K562 (cell line): Measurements from ENCODE around the gene DCLK2.

Source experiments
- ASH1L ChIP-seq: fragments of 450-650 bp; IDR thresholded peaks from 2 replicates; pipeline ENCODE4 v1.6.1; 2018; ENCODE audit warnings: borderline replicate concordance, mild to moderate bottlenecking, low read depth; ENCODE audit not compliant: partially characterized antibody
- CUX1 ChIP-seq: fragments of 200-800 bp; sonication (Bioruptor generic); IDR thresholded peaks from 2 replicates; pipeline ENCODE4 v1.6.1; 2016; ENCODE audit warnings: missing genetic modification characterization, missing compliant biosample characterization
- DMBX1 ChIP-seq: fragments of 250-450 bp; sonication (Bioruptor Pico); IDR thresholded peaks from 2 replicates; pipeline ENCODE4 v1.8.0; 2022; ENCODE audit warnings: inconsistent platforms, mild to moderate bottlenecking, moderate library complexity, borderline replicate concordance
- KAT8 ChIP-seq: fragments of 450-650 bp; IDR thresholded peaks from 2 replicates; pipeline ENCODE4 v1.6.1; 2016; ENCODE audit warnings: low read depth, mild to moderate bottlenecking
- MYC ChIP-seq, 2 experiments: fragments of 250-450 bp in 1 of 2; sonication (Bioruptor Pico) in 1 of 2; IDR thresholded peaks; 2 replicates each; pipeline versions ENCODE4 v1.5.1 to v1.6.1; 2012 to 2021; ENCODE audit warnings: low read depth in 2 of 2, borderline replicate concordance in 1 of 2, improper control_type of control experiment in 1 of 2, low read length in 1 of 2, mild to moderate bottlenecking in 1 of 2, moderate library complexity in 1 of 2
- PHF21A ChIP-seq: fragments of 450-650 bp; IDR thresholded peaks from 2 replicates; pipeline ENCODE4 v1.6.1; 2017; ENCODE audit warnings: low read depth, borderline replicate concordance
- PHF8 ChIP-seq: fragments of 200-600 bp; sonication (generic); IDR thresholded peaks from 2 replicates; pipeline ENCODE4 v1.6.1; 2012; ENCODE audit warnings: mixed run types, mild to moderate bottlenecking, inconsistent platforms, low read length, moderate library complexity, borderline replicate concordance
- POLR2A ChIP-seq: fragments of 450-650 bp; conservative IDR thresholded peaks from 2 replicates; pipeline ENCODE4 v1.6.1; 2016
- RERE ChIP-seq: sonication (generic); formaldehyde crosslinking; IDR thresholded peaks from 2 replicates; pipeline ENCODE4 v1.8.0; 2023; ENCODE audit warnings: missing genetic modification reagents, mild to moderate bottlenecking, borderline replicate concordance
- TBP ChIP-seq: optimal IDR thresholded peaks from 2 replicates; pipeline ENCODE3; 2011; ENCODE audit warnings: low read depth, low read length, improper control_type of control experiment
- TCF3 ChIP-seq: sonication (generic); formaldehyde crosslinking; IDR thresholded peaks from 2 replicates; pipeline ENCODE4 v1.4.0; 2020; ENCODE audit warnings: mild to moderate bottlenecking, missing genetic modification reagents
- USF2 ChIP-seq: sonication (generic); formaldehyde crosslinking; IDR thresholded peaks from 2 replicates; pipeline ENCODE4 v1.5.0; 2020; ENCODE audit warnings: missing genetic modification reagents
- ZNF398 ChIP-seq: fragments of 250-450 bp; sonication (Bioruptor Pico); IDR thresholded peaks from 2 replicates; pipeline ENCODE4 v1.8.0; 2021; ENCODE audit warnings: moderate library complexity, mild to moderate bottlenecking, inconsistent platforms
- ZNF830 ChIP-seq: fragments of 250-450 bp; sonication (Bioruptor Pico); IDR thresholded peaks from 2 replicates; pipeline ENCODE4 v1.5.0; 2021; ENCODE audit warnings: mild to moderate bottlenecking

- TF ChIP-seq POLR2A = no peak
- no peak for TF ChIP-seq PHF21A
- TF ChIP-seq RERE = no peak
- no peak for TF ChIP-seq ASH1L
- no peak for TF ChIP-seq ZNF398 (CRISPR knock-in tag)
- no peak for TF ChIP-seq TBP
- no peak for TF ChIP-seq DMBX1 (CRISPR knock-in tag)
- TF ChIP-seq KAT8 = no peak
- TF ChIP-seq TCF3 (CRISPR knock-in tag) = no peak
- no peak for TF ChIP-seq CUX1 (CRISPR knock-in tag)
- TF ChIP-seq ZNF830 (CRISPR knock-in tag) = no peak
- no peak for TF ChIP-seq PHF8
- no peak for TF ChIP-seq MYC (IDR thresholded peaks at IDR 0.05; ENCODE audit: low read depth, low read length)
- no peak for TF ChIP-seq MYC (CRISPR knock-in tag; IDR thresholded peaks at IDR 0.05; ENCODE audit: borderline replicate concordance, low read depth)
- TF ChIP-seq USF2 (CRISPR knock-in tag) = no peak
Measured at GRCh38 chr4:150209140-150209829, 131.0 kb downstream of the DCLK2 start.
